ENCODE measurements around the gene EIF4G3.
"Not testable (repeated sequence)": the region's sequence is repeated elsewhere in the genome, so short reads cannot be mapped to it uniquely, and the experiment has no call there.

EIF4G3 gene

GRCh38 chr1:21065851-21066250, 110.8 kb downstream of the EIF4G3 start:
- no peak for DNase-seq

- no peak for DNase-seq
Measured at GRCh38 chr1:21064057-21064456, 112.6 kb downstream of the EIF4G3 start.

- DNase-seq = no peak
Measured at GRCh38 chr1:21060523-21060922, 116.2 kb downstream of the EIF4G3 start.

DNA sequence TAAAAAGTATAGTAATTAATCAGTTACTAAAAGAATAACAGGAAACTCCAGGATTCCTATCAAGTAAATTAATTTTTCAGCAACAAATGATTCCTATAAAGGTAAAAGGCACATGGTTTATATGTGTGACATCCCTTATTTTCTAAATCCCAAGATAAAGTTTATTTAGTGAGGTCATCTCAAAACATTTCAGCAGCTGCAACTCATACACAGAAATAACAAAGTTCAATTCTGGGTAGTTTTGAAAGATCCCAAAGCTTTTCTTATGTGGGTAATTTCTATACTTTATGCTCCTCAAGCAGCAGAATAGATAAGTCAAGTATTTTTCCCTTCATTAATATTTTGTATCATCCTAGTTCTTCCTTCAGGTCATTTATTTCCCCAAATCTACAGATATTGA, 117.7 kb downstream of the EIF4G3 start:
- no peak for DNase-seq

GRCh38 chr1:21058035-21058793, 118.5 kb downstream of the EIF4G3 start:
- DNase-seq = no peak

GRCh38 chr1:21053189-21053928, 123.3 kb downstream of the EIF4G3 start:
- DNase-seq = not testable (repeated sequence)

GRCh38 chr1:21052034-21052433, 124.7 kb downstream of the EIF4G3 start:
- DNase-seq = no peak

GRCh38 chr1:21051177-21051825, 125.4 kb downstream of the EIF4G3 start:
- no peak for DNase-seq

GRCh38 chr1:21050031-21050430, 126.7 kb downstream of the EIF4G3 start:
- no peak for DNase-seq

DNA sequence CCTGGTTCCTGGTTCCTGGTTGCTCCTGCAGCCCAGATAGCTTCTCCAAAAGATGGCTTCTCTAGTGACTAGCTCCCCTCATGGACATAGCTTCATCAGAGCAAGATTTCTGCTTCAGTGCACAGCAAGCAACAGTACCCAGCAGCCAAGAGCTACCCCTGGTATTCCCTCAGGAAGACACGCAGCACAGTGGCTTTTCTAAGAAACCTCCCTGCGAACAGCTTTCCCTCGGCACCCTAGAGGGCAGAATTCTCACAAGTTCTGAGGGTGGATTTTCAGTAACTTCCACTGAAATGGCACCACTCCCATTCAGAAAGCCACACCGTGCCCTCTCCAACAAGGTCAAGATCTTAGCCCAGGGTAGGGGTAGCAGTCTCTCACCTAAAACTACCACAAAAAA, 128.2 kb downstream of the EIF4G3 start:
- DNase-seq = no peak

GRCh38 chr1:21046132-21046531, 130.6 kb downstream of the EIF4G3 start:
- DNase-seq = no peak

GRCh38 chr1:21045351-21045750, 131.3 kb downstream of the EIF4G3 start:
- no peak for DNase-seq

GRCh38 chr1:21042929-21043605, 133.6 kb downstream of the EIF4G3 start:
- no peak for DNase-seq

DNA sequence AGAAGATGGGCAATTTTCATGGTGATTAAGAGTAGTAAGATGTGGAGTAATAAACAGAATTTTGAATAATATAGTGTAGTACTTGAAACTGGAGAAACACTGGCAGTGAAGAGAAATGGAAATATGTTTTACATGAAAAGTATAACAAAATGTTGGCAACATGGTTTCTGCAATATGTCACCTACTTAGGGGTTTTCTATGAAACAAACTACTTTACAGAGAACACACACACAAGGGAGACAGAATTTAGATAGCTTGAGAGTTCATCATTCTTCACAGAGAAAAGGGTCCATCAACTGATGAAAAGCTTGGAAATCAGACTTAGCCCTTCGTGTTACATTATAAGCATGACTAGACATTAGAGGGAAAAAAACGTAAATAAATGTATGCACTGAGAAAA, 135.2 kb downstream of the EIF4G3 start:
- no peak for DNase-seq

DNA sequence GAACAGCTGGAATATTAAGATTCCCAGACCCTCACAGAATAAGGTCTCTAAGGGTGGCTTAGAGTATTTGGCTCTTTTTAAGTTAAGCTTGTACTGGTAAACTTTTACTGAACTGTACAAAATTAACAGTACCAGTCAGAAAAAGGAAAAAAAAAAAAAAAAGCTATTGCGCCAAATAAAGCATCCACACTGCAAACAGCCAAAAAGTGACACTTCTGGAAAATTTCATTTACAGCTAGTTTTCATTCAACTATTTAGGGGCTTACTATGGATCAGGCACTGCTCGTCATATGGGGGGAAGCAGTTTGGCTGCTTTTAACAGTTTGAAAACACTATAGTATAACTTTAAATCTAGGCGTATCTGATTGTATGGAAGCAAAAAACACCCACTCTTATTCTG, 139.6 kb downstream of the EIF4G3 start:
- DNase-seq = no peak

DNA sequence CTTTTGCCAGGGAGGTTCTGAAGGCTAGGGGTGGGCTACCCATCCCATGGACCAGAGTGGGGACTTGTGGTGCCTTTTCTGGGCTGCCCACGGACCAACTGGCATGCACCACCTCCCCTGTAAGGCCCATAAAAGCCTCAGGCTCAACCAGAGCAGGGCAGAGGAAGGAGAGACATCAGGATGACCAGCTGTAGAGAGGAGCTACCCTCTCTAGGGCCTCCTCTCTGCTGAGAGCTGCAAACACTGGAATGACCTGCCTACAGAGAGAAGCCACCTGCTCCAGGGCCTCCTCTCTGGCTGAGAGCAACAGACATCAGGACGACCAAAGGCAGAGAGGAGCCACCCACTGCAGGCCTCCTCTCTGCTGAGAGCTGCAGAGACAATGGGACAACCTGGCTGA, 140.9 kb downstream of the EIF4G3 start:
- no peak for DNase-seq

- no peak for DNase-seq
Measured at GRCh38 chr1:21034725-21035628, 141.7 kb downstream of the EIF4G3 start.

DNA sequence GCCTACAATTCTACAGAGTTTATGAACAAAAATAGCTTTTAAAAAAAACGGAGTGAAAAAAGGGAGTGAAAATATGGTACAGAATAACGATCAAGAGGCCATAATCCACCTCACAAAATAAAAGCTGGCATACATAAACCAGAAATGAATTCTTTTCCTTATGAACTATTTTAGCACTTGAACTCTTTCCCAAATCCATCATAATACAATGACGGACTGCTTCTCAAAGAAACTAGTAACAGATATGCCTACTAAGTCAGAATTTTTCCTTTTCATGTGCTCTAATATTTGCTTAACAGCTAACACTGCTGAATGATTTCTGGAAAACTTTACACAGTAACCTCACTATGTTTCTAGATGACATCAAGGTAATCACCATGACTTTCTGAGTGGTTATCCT, 144.0 kb downstream of the EIF4G3 start:
- DNase-seq = no peak

DNA sequence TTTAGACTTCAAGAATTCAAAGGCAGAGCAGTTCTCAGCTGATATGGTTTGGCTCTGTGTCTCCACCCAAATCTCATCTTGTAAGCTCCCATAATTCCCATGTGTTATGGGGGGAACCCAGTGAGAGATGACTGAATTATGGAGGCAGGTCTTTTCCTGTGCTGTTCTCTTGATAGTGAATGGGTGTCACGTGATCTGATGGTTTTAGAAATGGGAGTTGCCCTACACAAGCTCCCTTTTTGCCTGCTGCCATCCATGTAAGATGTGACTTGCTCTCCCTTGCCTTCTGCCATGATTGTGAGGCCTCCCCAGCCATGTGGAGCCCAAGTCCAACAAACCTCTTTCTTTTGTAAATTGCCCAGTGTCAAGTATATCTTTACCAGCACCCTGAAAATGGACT, 146.5 kb downstream of the EIF4G3 start:
- no peak for DNase-seq

GRCh38 chr1:21028520-21029145, 148.1 kb downstream of the EIF4G3 start:
- no peak for DNase-seq

- DNase-seq = no peak
Measured at GRCh38 chr1:21027805-21028204, 148.9 kb downstream of the EIF4G3 start.

DNA sequence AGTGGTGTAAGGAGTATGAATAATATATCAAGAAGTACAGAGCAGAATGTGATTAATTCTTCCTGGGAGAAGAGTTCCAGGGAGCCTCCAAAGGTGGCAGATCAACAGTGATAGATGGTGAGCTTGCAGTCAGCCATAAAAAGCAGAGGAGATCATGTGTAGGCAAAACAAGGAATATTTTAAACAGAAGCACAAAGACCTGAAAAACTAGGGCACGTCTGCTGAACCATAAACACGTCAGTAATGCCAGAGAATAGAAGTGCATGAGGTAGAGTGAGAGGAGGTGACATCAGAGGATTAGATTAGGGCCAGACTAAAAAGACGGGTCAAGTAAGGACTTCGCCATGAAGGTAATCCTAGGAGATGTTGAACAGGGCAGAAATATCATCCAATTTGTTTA, 151.8 kb downstream of the EIF4G3 start:
- no peak for DNase-seq
